Measurements from ENCODE around the gene GSTM5. TPM values are rescaled to one million over a fixed set of nuclear protein-coding genes. Genes with fewer than 3 reads are reported as not detected.
A peak's percentile ranks its signal among the peaks of the same experiment; 100 is the strongest.
"Not testable (repeated sequence)": the region's sequence is repeated elsewhere in the genome, so short reads cannot be mapped to it uniquely, and the experiment has no call there.

Gene GSTM5
- total RNA-seq, 1 experiment from 2014 or later = not detected

- H3K4me2 ChIP-seq = peak overlapping the region; percentile 87
- peak overlapping the region; percentile 59 for H3K4me3 ChIP-seq
- no peaks in the 10 kb centered on the region for H3K9me2 ChIP-seq (ENCODE audit: insufficient read depth)
- peaks cover 15% of the 10 kb centered on the region for H3K4me1 ChIP-seq (replicated peaks; ENCODE audit: insufficient read depth)
- peak overlapping the region; percentile 88 for H2AFZ ChIP-seq
- ChIA-PET CTCF (no interaction called here), POLR2A (ENCODE audit: unreplicated experiment) (interaction anchor here (0.6 to 1.1 kb wide), 3 partner anchors 84 to 243 kb away, joined by 3 to 10 read pairs (median 3); partner anchors contain the start of gene GSTM4)
- peak; percentile 66 to 80 for DNase-seq
- H3K9me3 ChIP-seq (ENCODE audit: insufficient read depth, low read depth) = no peaks in the 10 kb centered on the region
- TF ChIP-seq CTCF (conservative IDR thresholded peaks at IDR 0.05) = no peak
- TF ChIP-seq EZH2 (IDR thresholded peaks at IDR 0.05; ENCODE audit: low read depth) = no peak
- H3K27me3 ChIP-seq (ENCODE audit: insufficient read depth, low read depth) = no peaks in the 10 kb centered on the region
- BruUV-seq (replicated peaks) = no TSS peak
- H3K36me3 ChIP-seq (ENCODE audit: low read depth) = peaks cover 27% of the 10 kb centered on the region
- H3K27ac ChIP-seq = no peak overlapping the region
- H3F3A ChIP-seq (ENCODE audit: insufficient read depth, low read depth) = peaks cover 8% of the 10 kb centered on the region; the same call in 1 of the 2 replicates
- H4K20me1 ChIP-seq (ENCODE audit: insufficient read depth) = no peaks in the 10 kb centered on the region
- intact Hi-C loops (cut with micrococcal nuclease; ENCODE audit: unreplicated experiment) = no loop called here
- peaks cover 10% of the 10 kb centered on the region; the same call in 1 of the 2 replicates for H3K79me2 ChIP-seq (ENCODE audit: low read depth)
These were observed 27.9 kb downstream of the GSTM5 start for GRCh38 chr1:109739738-109740614.

- no peaks in the 10 kb centered on the region for H3K9me2 ChIP-seq (ENCODE audit: insufficient read depth)
- BruUV-seq (replicated peaks) = no TSS peak
- H3K36me3 ChIP-seq (ENCODE audit: low read depth) = peaks cover 26% of the 10 kb centered on the region
- TF ChIP-seq CTCF (conservative IDR thresholded peaks at IDR 0.05) (no peak; the same call in 1 of the 2 replicates), EZH2 (IDR thresholded peaks at IDR 0.05; ENCODE audit: low read depth) (no peak)
- CTCF ChIA-PET = no interaction called here
- POLR2A ChIA-PET (ENCODE audit: unreplicated experiment) = interaction anchor here (0.6 kb wide), 1 partner anchor 85 kb away, joined by 3 read pairs; the partner anchor contains the start of gene GSTM4
- H3K79me2 ChIP-seq (ENCODE audit: low read depth) = peaks cover 10% of the 10 kb centered on the region; the same call in 1 of the 2 replicates
- H3K27ac ChIP-seq = no peak within 1 kb of the TSS
- H3F3A ChIP-seq (ENCODE audit: insufficient read depth, low read depth) = peaks cover 8% of the 10 kb centered on the region; the same call in 1 of the 2 replicates
- H3K4me3 ChIP-seq = peak within 1 kb of the TSS; percentile 59
- no peaks in the 10 kb centered on the region for H4K20me1 ChIP-seq (ENCODE audit: insufficient read depth)
- peaks cover 15% of the 10 kb centered on the region for H3K4me1 ChIP-seq (replicated peaks; ENCODE audit: insufficient read depth)
- H3K27me3 ChIP-seq (ENCODE audit: insufficient read depth, low read depth) = no peaks in the 10 kb centered on the region
- H3K9me3 ChIP-seq (ENCODE audit: insufficient read depth, low read depth) = no peaks in the 10 kb centered on the region
- intact Hi-C loops (cut with micrococcal nuclease; ENCODE audit: unreplicated experiment) = no loop called here
- peak in 1 of 2 experiments; percentile 21 for DNase-seq
- peak within 1 kb of the TSS; percentile 87 for H3K4me2 ChIP-seq
- peak within 1 kb of the TSS; percentile 88 for H2AFZ ChIP-seq
These were observed 28.7 kb downstream of the GSTM5 start, which contains the start of gene GSTM3 for GRCh38 chr1:109740615-109741373. GSTM3 (minus strand) TSS chr1:109741038; CDS start chr1:109740287, 751 bp downstream.

DNA sequence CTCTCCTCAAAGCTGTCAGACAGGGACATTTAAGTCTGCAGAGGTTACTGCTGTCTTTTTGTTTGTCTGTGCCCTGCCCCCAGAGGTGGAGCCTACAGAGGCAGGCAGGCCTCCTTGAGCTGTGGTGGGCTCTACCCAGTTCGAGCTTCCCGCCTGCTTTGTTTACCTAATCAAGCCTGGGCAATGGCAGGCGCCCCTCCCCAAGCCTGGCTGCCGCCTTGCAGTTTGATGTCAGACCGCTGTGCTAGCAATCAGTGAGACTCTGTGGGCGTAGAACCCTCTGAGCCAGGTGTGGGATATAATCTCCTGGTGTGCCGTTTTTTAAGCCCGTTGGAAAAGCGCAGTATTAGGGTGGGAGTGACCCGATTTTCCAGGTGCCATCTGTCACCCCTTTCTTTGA lies 36.3 kb downstream of the GSTM5 start:
- H3K4me3 ChIP-seq; H3K79me2 ChIP-seq (ENCODE audit: low read depth); H2AFZ ChIP-seq; H3K9me3 ChIP-seq (ENCODE audit: insufficient read depth, low read depth); H3K27ac ChIP-seq; H3K4me1 ChIP-seq (replicated peaks; ENCODE audit: insufficient read depth); H3K4me2 ChIP-seq; H3K36me3 ChIP-seq (ENCODE audit: low read depth); DNase-seq; H4K20me1 ChIP-seq (ENCODE audit: insufficient read depth); CTCF ChIA-PET; intact Hi-C loops (cut with micrococcal nuclease; ENCODE audit: unreplicated experiment); H3F3A ChIP-seq (ENCODE audit: insufficient read depth, low read depth); BruUV-seq (replicated peaks); H3K9me2 ChIP-seq (ENCODE audit: insufficient read depth): not testable (repeated sequence)
- peaks cover 24% of the 10 kb centered on the region for H3K27me3 ChIP-seq (ENCODE audit: insufficient read depth, low read depth)
- POLR2A ChIA-PET (ENCODE audit: unreplicated experiment) = interaction anchor here (0.6 kb wide), 1 partner anchor 84 kb away, joined by 10 read pairs; no protein-coding TSS in a partner anchor
